ENCODE measurements around the gene AOC2. TPM values are rescaled to one million over a fixed set of nuclear protein-coding genes. Genes with fewer than 3 reads are reported as not detected.

Gene AOC2
- total and polyA plus RNA-seq, 2 of the 13 experiments (the other 11 are each of a cell fraction or from before 2014, with no cell fraction given), result 1.2 to 3.3 TPM

DNA sequence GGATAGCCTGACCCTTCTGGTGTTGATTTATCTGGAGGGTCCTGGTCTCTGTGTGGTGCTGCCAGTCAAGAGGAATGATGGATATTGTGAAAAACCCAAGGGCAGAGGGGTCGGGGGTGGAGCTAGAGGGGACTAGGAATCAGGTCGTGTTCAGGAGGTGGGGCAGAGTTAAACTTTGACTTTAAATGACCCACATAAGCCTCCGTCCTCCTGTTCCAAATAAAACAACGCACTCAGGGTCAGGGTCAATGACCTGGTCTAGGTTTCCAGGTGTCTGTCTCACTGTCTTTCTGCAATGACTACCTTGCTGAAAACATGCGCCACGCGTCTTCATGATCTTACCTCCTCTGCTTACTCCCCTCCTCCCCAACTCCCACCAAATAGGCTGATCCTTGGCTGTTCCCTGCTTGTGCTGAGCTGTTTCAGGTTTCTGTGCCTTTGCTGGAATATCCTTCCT, 21.3 kb downstream of the AOC2 start (continued):
- TF ChIP-seq SP1 (IDR thresholded peaks at IDR 0.05), result no peak
- TF ChIP-seq SP1 (CRISPR knock-in tag; IDR thresholded peaks at IDR 0.05), result no peak; the same call in 1 of the 2 replicates
- peak; percentile 21; the same call in 1 of the 2 replicates for TF ChIP-seq KAT8 (CRISPR knock-in tag; IDR thresholded peaks at IDR 0.05)
- no peak for TF ChIP-seq NKX3-1 (CRISPR knock-in tag; IDR thresholded peaks at IDR 0.05)
- TF ChIP-seq ZNF12 (CRISPR knock-in tag; IDR thresholded peaks at IDR 0.05), result no peak
- peak; percentile 89 for TF ChIP-seq GATAD2A (CRISPR knock-in tag; IDR thresholded peaks at IDR 0.05)
- no peak for TF ChIP-seq CHD2 (IDR thresholded peaks at IDR 0.05; ENCODE audit: low read depth, low read length)
- TF ChIP-seq ZNF605 (CRISPR knock-in tag; IDR thresholded peaks at IDR 0.05), result peak; percentile 59
- TF ChIP-seq RFXAP (CRISPR knock-in tag; IDR thresholded peaks at IDR 0.05; ENCODE audit: borderline replicate concordance), result no peak; the same call in 1 of the 2 replicates
- TF ChIP-seq, protein P1, sequence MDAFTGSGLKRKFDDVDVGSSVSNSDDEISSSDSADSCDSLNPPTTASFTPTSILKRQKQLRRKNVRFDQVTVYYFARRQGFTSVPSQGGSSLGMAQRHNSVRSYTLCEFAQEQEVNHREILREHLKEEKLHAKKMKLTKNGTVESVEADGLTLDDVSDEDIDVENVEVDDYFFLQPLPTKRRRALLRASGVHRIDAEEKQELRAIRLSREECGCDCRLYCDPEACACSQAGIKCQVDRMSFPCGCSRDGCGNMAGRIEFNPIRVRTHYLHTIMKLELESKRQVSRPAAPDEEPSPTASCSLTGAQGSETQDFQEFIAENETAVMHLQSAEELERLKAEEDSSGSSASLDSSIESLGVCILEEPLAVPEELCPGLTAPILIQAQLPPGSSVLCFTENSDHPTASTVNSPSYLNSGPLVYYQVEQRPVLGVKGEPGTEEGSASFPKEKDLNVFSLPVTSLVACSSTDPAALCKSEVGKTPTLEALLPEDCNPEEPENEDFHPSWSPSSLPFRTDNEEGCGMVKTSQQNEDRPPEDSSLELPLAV (CRISPR knock-in tag; conservative IDR thresholded peaks at IDR 0.05; ENCODE audit: low read depth), result no peak
- TF ChIP-seq, protein P2, sequence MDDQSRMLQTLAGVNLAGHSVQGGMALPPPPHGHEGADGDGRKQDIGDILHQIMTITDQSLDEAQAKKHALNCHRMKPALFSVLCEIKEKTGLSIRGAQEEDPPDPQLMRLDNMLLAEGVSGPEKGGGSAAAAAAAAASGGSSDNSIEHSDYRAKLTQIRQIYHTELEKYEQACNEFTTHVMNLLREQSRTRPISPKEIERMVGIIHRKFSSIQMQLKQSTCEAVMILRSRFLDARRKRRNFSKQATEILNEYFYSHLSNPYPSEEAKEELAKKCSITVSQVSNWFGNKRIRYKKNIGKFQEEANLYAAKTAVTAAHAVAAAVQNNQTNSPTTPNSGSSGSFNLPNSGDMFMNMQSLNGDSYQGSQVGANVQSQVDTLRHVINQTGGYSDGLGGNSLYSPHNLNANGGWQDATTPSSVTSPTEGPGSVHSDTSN (CRISPR knock-in tag; IDR thresholded peaks at IDR 0.05; ENCODE audit: borderline replicate concordance), result no peak
- TF ChIP-seq, protein P3, sequence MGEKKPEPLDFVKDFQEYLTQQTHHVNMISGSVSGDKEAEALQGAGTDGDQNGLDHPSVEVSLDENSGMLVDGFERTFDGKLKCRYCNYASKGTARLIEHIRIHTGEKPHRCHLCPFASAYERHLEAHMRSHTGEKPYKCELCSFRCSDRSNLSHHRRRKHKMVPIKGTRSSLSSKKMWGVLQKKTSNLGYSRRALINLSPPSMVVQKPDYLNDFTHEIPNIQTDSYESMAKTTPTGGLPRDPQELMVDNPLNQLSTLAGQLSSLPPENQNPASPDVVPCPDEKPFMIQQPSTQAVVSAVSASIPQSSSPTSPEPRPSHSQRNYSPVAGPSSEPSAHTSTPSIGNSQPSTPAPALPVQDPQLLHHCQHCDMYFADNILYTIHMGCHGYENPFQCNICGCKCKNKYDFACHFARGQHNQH (CRISPR knock-in tag; IDR thresholded peaks at IDR 0.05), result no peak
- no peak for TF ChIP-seq ZNF749 (CRISPR knock-in tag; IDR thresholded peaks at IDR 0.05; ENCODE audit: borderline replicate concordance)
- TF ChIP-seq, protein P4, sequence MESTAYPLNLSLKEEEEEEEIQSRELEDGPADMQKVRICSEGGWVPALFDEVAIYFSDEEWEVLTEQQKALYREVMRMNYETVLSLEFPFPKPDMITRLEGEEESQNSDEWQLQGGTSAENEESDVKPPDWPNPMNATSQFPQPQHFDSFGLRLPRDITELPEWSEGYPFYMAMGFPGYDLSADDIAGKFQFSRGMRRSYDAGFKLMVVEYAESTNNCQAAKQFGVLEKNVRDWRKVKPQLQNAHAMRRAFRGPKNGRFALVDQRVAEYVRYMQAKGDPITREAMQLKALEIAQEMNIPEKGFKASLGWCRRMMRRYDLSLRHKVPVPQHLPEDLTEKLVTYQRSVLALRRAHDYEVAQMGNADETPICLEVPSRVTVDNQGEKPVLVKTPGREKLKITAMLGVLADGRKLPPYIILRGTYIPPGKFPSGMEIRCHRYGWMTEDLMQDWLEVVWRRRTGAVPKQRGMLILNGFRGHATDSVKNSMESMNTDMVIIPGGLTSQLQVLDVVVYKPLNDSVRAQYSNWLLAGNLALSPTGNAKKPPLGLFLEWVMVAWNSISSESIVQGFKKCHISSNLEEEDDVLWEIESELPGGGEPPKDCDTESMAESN (CRISPR knock-in tag; conservative IDR thresholded peaks at IDR 0.05), result peak; percentile 13; the same call in 1 of the 2 replicates
- no peak for TF ChIP-seq TEAD2 (CRISPR knock-in tag; IDR thresholded peaks at IDR 0.05)
- no peak for TF ChIP-seq TGIF2 (CRISPR knock-in tag; IDR thresholded peaks at IDR 0.05)
- no peak for TF ChIP-seq ZNF20 (CRISPR knock-in tag; IDR thresholded peaks at IDR 0.05)
- no peak for TF ChIP-seq PHF20 (CRISPR knock-in tag; IDR thresholded peaks at IDR 0.05)
- TF ChIP-seq TCF7L2 (IDR thresholded peaks at IDR 0.05; ENCODE audit: low read depth, low read length), result no peak
- TF ChIP-seq, protein P5, sequence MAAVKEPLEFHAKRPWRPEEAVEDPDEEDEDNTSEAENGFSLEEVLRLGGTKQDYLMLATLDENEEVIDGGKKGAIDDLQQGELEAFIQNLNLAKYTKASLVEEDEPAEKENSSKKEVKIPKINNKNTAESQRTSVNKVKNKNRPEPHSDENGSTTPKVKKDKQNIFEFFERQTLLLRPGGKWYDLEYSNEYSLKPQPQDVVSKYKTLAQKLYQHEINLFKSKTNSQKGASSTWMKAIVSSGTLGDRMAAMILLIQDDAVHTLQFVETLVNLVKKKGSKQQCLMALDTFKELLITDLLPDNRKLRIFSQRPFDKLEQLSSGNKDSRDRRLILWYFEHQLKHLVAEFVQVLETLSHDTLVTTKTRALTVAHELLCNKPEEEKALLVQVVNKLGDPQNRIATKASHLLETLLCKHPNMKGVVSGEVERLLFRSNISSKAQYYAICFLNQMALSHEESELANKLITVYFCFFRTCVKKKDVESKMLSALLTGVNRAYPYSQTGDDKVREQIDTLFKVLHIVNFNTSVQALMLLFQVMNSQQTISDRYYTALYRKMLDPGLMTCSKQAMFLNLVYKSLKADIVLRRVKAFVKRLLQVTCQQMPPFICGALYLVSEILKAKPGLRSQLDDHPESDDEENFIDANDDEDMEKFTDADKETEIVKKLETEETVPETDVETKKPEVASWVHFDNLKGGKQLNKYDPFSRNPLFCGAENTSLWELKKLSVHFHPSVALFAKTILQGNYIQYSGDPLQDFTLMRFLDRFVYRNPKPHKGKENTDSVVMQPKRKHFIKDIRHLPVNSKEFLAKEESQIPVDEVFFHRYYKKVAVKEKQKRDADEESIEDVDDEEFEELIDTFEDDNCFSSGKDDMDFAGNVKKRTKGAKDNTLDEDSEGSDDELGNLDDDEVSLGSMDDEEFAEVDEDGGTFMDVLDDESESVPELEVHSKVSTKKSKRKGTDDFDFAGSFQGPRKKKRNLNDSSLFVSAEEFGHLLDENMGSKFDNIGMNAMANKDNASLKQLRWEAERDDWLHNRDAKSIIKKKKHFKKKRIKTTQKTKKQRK (IDR thresholded peaks at IDR 0.05; ENCODE audit: low read length), result no peak
- peak; percentile 47; the same call in 1 of the 2 replicates for TF ChIP-seq KDM2A (CRISPR knock-in tag; IDR thresholded peaks at IDR 0.05; ENCODE audit: borderline replicate concordance, low read depth)
- TF ChIP-seq ZNF564 (CRISPR knock-in tag; IDR thresholded peaks at IDR 0.05), result no peak; the same call in 1 of the 2 replicates

All from HepG2 (cell line).